Measurements from ENCODE around the gene FAM118B.

Gene FAM118B

DNA sequence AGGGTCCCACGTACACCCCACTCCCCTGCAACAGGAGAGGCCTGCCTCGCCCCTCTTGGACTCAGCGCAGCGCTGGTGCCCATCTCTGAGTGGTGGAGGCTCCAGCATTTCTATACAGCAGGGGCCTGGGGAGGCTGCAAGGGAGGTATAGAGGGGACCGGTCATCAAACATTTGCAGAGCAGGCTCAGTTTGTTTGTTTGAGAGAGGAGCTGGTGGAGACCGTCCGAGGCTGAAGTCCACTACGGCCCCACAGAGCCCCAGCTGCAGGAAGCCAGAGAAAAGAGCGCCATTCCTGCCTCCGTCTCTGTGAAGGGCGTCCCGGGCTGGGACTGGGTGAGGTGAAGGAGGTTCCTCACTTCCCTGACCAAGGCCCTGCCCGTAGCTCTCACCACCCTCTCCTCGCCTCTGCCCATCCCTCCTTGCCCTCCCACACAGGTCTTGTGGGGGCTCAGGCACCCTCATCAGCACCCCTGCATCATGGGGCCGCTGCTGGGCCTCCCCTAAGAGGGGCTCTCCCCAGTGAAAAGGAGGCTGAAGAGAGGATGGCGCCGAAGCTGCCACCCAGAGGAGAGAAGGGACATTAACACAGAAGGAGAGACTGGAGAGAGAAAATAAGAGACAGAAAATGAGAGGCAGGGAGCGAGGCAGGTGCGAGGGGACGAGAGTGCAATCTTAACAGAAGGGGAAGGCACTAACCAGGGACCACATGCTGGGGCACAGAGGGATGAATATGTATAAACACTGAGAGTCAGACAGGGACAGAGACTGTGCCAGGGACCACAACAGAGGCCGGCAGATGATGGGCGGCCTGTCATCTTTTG lies 24.7 kb upstream of the FAM118B start:
- DNase-seq: no peak

GRCh38 chr11:126188332-126189108 lies 23.1 kb upstream of the FAM118B start:
- no peak for DNase-seq

- DNase-seq: no peak
Observed at GRCh38 chr11:126189109-126189929, 22.3 kb upstream of the FAM118B start.

- DNase-seq: no peak
Observed at GRCh38 chr11:126190792-126191191, 20.8 kb upstream of the FAM118B start.

DNA sequence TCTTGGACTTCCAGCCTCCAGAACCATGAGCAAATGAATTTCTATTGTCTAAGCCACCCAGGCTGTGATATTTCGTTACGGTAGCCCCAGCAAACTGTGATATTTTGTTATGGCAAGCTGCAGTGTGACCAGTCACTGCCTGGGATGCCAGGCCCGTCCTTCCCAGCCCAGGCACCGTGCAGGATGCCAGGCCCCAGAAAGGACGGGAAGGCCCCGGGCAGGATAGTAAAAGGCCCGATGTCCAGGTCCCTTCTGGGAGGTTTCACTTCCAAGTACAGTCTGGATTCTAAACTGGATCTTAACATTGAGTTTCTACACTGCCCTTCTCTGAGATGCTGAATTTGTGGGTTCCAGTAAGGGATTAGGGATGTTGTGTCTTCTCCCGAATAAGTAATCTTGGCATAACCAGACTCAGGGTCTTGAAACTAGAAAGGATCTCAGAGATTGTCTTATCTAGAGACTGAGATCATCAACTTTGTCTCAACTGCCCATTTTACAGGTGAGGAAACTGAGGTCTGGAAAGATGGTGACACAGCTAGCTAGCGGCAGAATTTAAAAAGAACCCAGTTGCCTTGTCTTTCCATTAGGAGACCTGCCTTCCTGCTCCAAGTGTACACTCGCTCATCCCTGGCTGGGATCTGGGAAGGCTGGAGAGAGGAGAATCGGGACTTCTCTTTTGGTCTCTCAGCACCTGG lies 20.1 kb upstream of the FAM118B start:
- DNase-seq: no peak

GRCh38 chr11:126192361-126192760 lies 19.2 kb upstream of the FAM118B start:
- no peak for DNase-seq

DNA sequence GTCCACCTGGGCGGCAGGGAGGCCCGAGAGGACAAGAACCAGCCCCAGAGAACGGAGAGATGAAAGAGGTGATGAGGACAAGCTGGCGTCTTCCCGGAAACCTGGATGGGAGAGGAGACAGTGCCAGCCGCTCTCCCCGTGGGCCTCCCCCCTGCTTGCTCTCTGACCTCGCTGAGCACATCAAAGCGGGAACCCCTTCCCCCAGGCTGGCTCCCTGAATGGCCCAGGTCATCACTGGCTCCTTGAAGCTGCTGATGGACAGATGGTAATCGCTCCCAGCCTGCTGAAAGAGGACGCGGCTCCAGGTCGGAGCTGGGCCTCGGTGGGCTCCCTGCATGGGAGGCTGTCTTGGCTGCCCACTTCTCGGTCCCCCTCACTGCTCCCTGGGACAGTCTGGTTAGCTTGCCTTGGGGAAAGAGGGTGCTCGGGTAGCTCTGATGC lies 18.5 kb upstream of the FAM118B start:
- no peak for DNase-seq

GRCh38 chr11:126194121-126194543 lies 17.4 kb upstream of the FAM118B start:
- peak; percentile 34 for DNase-seq

- no peak for DNase-seq
Observed at GRCh38 chr11:126195119-126195518, 16.5 kb upstream of the FAM118B start.

DNA sequence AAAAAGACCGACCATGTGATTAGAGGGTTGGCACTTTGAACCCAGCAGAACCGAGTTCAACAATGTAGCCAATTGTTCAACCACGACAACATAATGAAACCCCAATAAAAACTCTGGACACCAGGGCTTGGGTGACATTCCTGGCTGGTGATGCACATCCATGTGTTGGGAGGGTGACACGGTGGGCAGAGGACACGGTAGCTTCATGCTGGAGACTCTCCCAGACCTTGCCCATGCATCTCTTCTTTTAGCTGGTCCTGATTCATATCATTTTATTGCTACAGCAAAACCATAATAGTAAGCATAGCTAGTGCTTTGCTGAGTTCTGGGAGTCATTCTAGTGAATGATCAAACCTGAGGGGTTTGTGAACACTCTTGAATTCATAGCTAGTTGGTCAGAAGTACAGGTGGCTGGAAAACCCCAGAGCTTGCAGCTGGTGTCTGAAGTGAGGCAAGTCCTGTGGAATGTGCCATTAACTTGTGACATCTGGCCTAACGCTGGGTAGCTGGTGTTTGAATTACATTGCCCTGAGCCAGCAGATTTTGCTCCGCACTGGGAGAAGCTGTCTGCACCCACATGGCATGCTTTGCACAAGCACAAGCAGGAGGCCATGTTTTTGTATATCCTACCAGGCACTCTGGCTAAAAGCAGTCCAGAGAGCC lies 14.2 kb upstream of the FAM118B start:
- DNase-seq: no peak

GRCh38 chr11:126198648-126199047 lies 12.9 kb upstream of the FAM118B start:
- no peak for DNase-seq

GRCh38 chr11:126202646-126203359 lies 8.8 kb upstream of the FAM118B start:
- DNase-seq: no peak

DNA sequence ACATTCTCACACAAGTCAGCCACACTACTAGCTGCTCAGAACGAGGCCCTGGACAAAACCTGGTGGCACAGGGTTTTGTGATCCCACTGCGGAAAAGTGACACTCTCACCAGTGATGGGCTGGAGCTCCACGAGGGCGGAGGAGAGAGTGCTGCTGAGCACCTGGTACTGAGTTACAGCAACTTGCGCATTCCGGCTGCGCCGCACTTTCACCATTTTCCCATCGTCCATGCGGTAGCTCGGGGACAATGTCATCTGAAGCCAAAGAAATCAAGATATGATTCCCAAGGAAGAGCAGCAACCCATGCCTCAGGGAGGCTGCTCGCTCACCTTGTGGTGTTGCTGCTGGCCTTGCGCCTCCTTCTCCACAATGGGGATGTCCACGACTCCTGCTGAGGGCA lies 6.2 kb upstream of the FAM118B start:
- DNase-seq: no peak

- DNase-seq: no peak
Observed at GRCh38 chr11:126207896-126208295, 3.7 kb upstream of the FAM118B start.

- DNase-seq: no peak
Observed at GRCh38 chr11:126210871-126211235, 729 bp upstream of the FAM118B start.

DNA sequence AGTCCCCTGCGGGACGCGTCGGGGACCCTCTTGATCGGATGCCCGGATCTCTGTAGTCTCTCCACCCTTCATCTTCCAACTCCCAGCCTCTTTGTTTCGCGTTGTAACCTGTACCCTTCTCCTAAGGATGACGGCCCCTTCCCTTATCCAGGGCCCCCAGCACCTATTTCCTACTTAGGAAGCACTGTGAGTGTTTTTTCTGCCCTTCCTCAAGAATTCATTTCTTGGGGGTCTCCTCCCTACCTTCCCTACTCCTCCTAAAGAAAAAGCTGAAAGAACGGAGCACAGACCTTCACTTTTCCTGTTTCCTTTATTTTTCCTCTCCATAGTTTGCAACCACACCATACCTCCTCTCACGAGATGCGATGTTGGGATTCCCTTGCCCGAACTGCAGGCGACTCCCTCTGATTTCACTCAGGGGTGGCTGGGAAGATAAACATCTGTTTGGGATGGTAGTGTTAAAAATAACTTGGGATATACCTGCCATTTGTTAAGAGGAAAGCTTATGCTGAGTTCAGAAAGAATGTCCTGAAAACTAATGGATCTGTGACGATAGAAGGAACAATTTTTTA lies 593 bp downstream of the FAM118B start:
- DNase-seq: no peak

DNA sequence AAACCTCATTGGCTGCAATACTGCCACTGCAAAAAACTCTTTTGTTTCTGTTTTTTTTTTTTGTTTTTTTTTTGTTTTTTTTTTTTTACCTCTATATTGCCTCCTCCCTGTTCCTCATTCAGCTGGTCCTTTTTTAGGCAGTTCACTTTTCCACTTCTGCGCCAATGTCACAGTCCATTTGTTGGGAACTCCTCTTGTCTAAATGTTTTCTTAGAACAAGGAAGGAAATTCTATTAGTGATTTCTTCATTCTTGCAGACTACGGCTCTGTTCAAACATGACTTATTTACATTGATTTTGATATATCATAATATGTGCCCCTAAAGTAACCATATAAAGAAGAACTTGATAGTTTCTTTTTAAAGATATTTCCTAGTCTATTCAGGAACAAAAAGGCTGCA lies 2.9 kb downstream of the FAM118B start:
- no peak for DNase-seq

- no peak for DNase-seq
Observed at GRCh38 chr11:126214841-126215240, 3.3 kb downstream of the FAM118B start.

DNA sequence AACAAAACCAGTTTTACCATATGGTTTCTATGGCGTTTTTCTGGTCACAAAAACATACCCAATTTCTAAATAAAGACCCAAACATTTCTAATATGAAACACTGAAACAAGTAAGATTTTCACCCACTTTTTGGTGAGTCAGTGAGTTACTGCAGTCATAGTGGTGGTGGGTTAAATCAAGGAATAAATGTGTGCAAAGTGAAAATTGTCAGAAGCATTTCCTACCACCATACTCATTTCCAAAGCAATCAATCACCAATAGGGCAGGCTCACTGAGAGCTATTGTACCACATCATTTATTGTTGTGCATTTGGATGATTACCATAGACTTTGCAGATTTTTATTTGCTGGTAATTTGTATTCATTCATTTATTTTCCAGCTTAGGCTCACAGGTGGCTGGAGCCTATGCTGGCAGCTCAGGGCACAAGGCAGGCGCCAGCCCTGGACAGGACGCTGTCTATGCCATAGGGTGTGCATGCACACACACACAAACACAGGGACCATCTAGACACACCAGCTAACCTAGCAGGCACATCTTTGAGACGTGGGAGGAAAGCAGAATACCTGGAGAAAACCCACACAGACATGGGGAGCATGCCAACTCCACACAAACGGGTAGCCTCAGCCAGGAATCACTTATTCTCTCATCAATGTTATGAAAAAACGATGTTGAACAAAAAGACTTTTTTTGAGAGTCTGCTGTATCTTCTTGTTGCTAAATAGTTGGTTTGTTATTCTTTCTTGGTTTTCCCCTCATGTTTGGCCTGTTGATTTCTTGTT lies 5.1 kb downstream of the FAM118B start:
- no peak for DNase-seq

DNA sequence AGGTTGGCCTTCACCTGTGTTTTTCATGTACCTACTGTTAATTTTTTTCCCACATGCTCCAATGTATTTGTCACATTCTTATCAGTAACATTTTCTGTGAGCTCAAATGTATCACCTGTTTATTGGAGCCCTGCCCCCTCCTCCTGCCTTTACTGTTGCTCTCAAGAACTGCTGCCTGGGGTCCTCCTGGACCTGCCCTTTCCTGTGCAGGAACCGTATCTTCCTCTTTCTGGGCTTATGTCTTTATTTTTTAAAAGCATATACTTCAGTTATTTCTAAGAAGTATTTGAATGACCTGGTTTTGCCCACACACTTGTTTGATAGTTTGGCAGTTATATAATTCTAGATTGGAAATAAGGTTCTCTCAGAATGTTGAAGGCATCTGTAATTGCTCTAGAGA lies 5.9 kb downstream of the FAM118B start:
- no peak for DNase-seq

All from CD4-positive, alpha-beta T cell treated with Interleukin-4 for 4 hours (primary cell).